ENCODE measurements around the gene SOD2.
A peak's percentile ranks its signal among the peaks of the same experiment; 100 is the strongest.
"Not testable (repeated sequence)": the region's sequence is repeated elsewhere in the genome, so short reads cannot be mapped to it uniquely, and the experiment has no call there.

The SOD2 gene

DNA sequence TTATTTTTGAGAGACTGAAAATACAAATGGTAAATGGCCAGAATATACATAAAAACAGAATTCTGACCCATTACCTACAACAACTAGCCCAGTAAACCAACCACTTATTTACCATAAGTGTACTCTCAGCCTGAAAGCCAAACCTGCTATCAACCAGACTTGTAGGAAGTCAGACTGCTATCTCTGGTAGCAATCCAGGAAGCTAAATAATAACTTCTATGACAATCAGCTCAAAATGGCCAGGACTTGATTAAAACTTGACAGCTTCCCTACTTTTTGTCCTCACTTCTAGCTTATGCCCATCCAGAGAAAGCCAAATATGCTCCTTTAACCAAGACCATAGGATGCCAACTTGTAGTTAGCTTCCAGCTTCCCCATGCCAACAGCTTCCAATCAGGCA lies 29.6 kb upstream of the SOD2 start:
- no peak for TF ChIP-seq ZFX (IDR thresholded peaks at IDR 0.05; ENCODE audit: borderline replicate concordance)
- TF ChIP-seq, protein P1, sequence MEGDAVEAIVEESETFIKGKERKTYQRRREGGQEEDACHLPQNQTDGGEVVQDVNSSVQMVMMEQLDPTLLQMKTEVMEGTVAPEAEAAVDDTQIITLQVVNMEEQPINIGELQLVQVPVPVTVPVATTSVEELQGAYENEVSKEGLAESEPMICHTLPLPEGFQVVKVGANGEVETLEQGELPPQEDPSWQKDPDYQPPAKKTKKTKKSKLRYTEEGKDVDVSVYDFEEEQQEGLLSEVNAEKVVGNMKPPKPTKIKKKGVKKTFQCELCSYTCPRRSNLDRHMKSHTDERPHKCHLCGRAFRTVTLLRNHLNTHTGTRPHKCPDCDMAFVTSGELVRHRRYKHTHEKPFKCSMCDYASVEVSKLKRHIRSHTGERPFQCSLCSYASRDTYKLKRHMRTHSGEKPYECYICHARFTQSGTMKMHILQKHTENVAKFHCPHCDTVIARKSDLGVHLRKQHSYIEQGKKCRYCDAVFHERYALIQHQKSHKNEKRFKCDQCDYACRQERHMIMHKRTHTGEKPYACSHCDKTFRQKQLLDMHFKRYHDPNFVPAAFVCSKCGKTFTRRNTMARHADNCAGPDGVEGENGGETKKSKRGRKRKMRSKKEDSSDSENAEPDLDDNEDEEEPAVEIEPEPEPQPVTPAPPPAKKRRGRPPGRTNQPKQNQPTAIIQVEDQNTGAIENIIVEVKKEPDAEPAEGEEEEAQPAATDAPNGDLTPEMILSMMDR (IDR thresholded peaks at IDR 0.05): no peak
- H3K27ac ChIP-seq: no peak overlapping the region

DNA sequence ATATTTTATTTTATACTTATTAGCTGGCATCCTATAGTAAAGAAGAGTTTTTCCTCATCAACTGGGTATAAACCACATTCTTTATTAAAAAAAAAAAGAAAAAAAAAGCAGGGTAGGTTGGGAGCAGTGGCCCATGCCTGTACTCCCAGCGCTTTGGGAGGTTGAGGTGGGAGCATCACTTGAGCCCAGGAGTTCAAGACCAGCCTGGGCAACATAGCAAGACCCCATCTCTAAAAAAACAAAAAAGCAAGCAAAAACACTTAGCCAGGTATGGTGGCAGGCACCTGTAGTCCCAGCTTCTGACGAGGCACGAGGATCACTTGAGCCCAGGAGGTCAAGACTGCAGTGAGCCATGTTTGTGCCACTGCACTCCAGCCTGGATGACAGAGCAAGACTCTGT lies 28.9 kb upstream of the SOD2 start:
- H3K27ac ChIP-seq: not testable (repeated sequence)

GRCh38 chr6:159720708-159721107 lies 27.7 kb upstream of the SOD2 start:
- no peak overlapping the region for H3K27ac ChIP-seq
- no peak for TF ChIP-seq ZFX (IDR thresholded peaks at IDR 0.05; ENCODE audit: borderline replicate concordance)
- TF ChIP-seq, protein P1 (IDR thresholded peaks at IDR 0.05): peak; percentile 64

- H3K27ac ChIP-seq: no peak overlapping the region
- TF ChIP-seq, protein P1 (IDR thresholded peaks at IDR 0.05): no peak
Observed at GRCh38 chr6:159719287-159719686, 26.2 kb upstream of the SOD2 start.

DNA sequence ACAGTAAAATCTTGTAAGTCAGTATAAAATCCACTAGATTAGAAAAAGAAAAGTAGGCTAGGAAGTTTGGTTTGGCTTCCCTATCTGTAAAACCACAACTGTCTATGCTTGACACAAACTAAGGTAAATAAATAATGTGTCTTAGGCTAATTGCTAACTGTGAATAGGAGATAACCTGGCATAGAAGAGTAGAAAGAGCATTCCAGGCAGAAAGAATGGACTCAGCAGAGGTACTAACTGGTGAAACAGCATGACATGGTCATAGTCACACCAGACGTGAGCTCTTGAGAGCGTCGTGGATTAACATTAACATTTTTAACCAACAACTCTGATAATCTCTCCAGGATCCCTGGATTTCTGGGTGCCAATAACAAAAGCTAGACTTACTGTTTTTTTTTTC lies 25.6 kb upstream of the SOD2 start:
- no peak overlapping the region for H3K27ac ChIP-seq
- TF ChIP-seq, protein P1 (IDR thresholded peaks at IDR 0.05): no peak
- no peak for TF ChIP-seq ZFX (IDR thresholded peaks at IDR 0.05; ENCODE audit: borderline replicate concordance)

DNA sequence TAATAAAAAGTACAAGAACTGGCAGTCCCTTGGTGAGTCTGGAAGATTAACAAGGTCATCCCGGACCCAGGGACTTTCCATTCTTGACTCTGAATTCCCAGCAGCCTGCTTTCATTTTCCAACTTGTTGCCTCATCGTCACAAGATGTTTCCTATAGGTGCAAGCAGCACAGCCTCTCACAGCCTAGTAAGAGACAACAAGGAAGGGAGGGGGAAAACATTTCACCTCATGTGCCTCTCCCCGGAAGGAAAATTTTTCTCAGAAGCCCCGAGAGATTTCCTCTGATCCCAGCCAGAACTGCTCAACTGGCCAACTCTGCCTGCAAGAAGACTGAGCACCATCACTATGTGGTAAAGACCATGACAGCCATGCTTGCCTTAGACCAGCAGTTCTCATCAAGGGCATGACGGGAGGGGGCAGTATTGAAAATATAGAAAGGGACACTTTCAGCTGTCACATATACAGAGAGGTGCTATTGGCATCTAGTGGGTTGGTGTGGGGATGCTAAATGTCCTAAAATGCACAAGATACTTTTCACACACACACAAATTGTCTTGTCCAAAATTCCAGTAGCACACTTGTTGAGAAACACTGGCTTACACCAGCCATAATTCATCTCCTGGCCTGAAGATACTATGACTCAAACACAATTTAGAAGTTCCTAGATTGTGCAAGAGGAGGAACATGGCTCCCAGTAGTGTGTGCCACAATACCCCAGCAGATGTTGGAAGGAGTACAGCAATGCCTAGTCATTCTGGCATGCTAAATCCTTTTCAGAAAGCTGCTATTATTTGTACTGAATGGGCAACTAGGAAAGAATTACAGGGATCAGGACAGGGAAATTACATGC lies 23.4 kb upstream of the SOD2 start:
- no peak for TF ChIP-seq ZFX (IDR thresholded peaks at IDR 0.05; ENCODE audit: borderline replicate concordance)
- TF ChIP-seq, protein P1 (IDR thresholded peaks at IDR 0.05): no peak
- no peak overlapping the region for H3K27ac ChIP-seq

GRCh38 chr6:159715605-159716004 lies 22.6 kb upstream of the SOD2 start:
- H3K27ac ChIP-seq: no peak overlapping the region
- TF ChIP-seq ZFX (IDR thresholded peaks at IDR 0.05; ENCODE audit: borderline replicate concordance): no peak
- TF ChIP-seq, protein P1 (IDR thresholded peaks at IDR 0.05): no peak

- no peak overlapping the region for H3K27ac ChIP-seq
- TF ChIP-seq ZFX (IDR thresholded peaks at IDR 0.05; ENCODE audit: borderline replicate concordance): no peak
- TF ChIP-seq, protein P1 (IDR thresholded peaks at IDR 0.05): no peak
Observed at GRCh38 chr6:159715166-159715565, 22.1 kb upstream of the SOD2 start.

Measured in 22Rv1 (cell line).